Subcutaneous adipose tissue (tissue), 4 donors: ENCODE results near the gene RNFT2. TPM values are rescaled to one million over a fixed set of nuclear protein-coding genes. Genes with fewer than 3 reads are reported as not detected.

ENCODE experiments used
- CTCF ChIP-seq: fragments of 450-650 bp; IDR thresholded peaks from one replicate; pipeline ENCODE4 v1.5.1; 2016; ENCODE audit warnings: low read depth, mild to moderate bottlenecking, control low read depth, antibody characterized with exemption, moderate library complexity
- total RNA-seq, 4 donors: library from RNA; depleted of rRNA; stranded (reverse); fragments of >200 nt; gene quantifications; one replicate each; pipeline ENCODE4 v1.1.0, GENCODE V29; 2016

RNFT2 gene
- total RNA-seq, 4 donors from 2014 or later = 0.49 to 2.6 (median 1.2) TPM

GRCh38 chr12:116832353-116832752 lies 94.2 kb downstream of the RNFT2 start:
- TF ChIP-seq CTCF = no peak

- no peak for TF ChIP-seq CTCF
Observed at GRCh38 chr12:116833474-116833873, 95.4 kb downstream of the RNFT2 start.

- no peak for TF ChIP-seq CTCF
Observed at GRCh38 chr12:116835484-116835883, 97.4 kb downstream of the RNFT2 start.

- TF ChIP-seq CTCF = no peak
Observed at GRCh38 chr12:116837097-116837496, 99.0 kb downstream of the RNFT2 start.

- no peak for TF ChIP-seq CTCF
Observed at GRCh38 chr12:116838365-116838764, 100.2 kb downstream of the RNFT2 start.

- no peak for TF ChIP-seq CTCF
Observed at GRCh38 chr12:116839287-116839830, 101.2 kb downstream of the RNFT2 start.

GRCh38 chr12:116843085-116843484 lies 105.0 kb downstream of the RNFT2 start:
- no peak for TF ChIP-seq CTCF

- TF ChIP-seq CTCF = no peak
Observed at GRCh38 chr12:116849216-116849615, 111.1 kb downstream of the RNFT2 start.
